Omental fat pad (tissue), 4 donors: ENCODE measurements around the gene NALCN. TPM values are rescaled to one million over a fixed set of nuclear protein-coding genes. Genes with fewer than 3 reads are reported as not detected.

ENCODE experiments used
- ATAC-seq: fragments of 150-250 bp; one replicate; pipeline ENCODE4 v1.9.1; 2016; ENCODE audit warnings: mild to moderate bottlenecking, moderate library complexity; ENCODE audit not compliant: low FRiP score
- DNase-seq: peaks from one replicate; pipeline ENCODE4 v3.0.0-alpha.2; 2019; ENCODE audit warnings: low spot score
- CTCF ChIP-seq, 3 donors: fragments of 450-650 bp; IDR thresholded peaks; one replicate each; pipeline ENCODE4 v1.5.1; 2016 to 2017; ENCODE audit warnings: antibody characterized with exemption in 3 of 3, mild to moderate bottlenecking in 3 of 3, moderate library complexity in 2 of 3
- total RNA-seq, 4 donors: library from RNA; depleted of rRNA; stranded (reverse); fragments of >200 nt; gene quantifications; one replicate each; pipeline ENCODE4 v1.1.0, GENCODE V29; 2016

NALCN gene
- under 1 TPM; 0.28 to 0.84 (median 0.38) TPM for total RNA-seq

- no peak for TF ChIP-seq CTCF (IDR thresholded peaks at IDR 0.05)
- no peak for DNase-seq
- ATAC-seq, result peak; percentile 60
Observed at GRCh38 chr13:101416181-101417042, at the start of gene NALCN. TSS of gene NALCN (minus strand) at chr13:101416508. CDS start at chr13:101399126, 17,382 bp downstream.

GRCh38 chr13:101465877-101466276 is 49.6 kb upstream of the NALCN start:
- no peak for TF ChIP-seq CTCF (IDR thresholded peaks at IDR 0.05)
- no peak for ATAC-seq
- DNase-seq, result no peak

GRCh38 chr13:101457176-101457575 is 40.9 kb upstream of the NALCN start:
- TF ChIP-seq CTCF (IDR thresholded peaks at IDR 0.05), result no peak
- no peak for DNase-seq
- no peak for ATAC-seq

- DNase-seq, result no peak
- peak; percentile 84 for ATAC-seq
Observed at GRCh38 chr13:101455863-101456262, 39.6 kb upstream of the NALCN start.

GRCh38 chr13:101454767-101455166 is 38.5 kb upstream of the NALCN start:
- DNase-seq (no peak), ATAC-seq (no peak)
- no peak for TF ChIP-seq CTCF (IDR thresholded peaks at IDR 0.05)

More at GRCh38 chr13:101455863-101456262, 39.6 kb upstream of the NALCN start:
- no peak for TF ChIP-seq CTCF (IDR thresholded peaks at IDR 0.05)

- ATAC-seq (no peak), DNase-seq (no peak)
- no peak for TF ChIP-seq CTCF (IDR thresholded peaks at IDR 0.05)
Observed at GRCh38 chr13:101453784-101454201, 37.5 kb upstream of the NALCN start.
